ENCODE results near the gene ANTXRL.

The ANTXRL gene

GRCh38 chr10:46288601-46289206, 1.9 kb downstream of the ANTXRL start:
- TF ChIP-seq GATA3 (IDR thresholded peaks at IDR 0.05; ENCODE audit: low read depth, low read length) = no peak

DNA sequence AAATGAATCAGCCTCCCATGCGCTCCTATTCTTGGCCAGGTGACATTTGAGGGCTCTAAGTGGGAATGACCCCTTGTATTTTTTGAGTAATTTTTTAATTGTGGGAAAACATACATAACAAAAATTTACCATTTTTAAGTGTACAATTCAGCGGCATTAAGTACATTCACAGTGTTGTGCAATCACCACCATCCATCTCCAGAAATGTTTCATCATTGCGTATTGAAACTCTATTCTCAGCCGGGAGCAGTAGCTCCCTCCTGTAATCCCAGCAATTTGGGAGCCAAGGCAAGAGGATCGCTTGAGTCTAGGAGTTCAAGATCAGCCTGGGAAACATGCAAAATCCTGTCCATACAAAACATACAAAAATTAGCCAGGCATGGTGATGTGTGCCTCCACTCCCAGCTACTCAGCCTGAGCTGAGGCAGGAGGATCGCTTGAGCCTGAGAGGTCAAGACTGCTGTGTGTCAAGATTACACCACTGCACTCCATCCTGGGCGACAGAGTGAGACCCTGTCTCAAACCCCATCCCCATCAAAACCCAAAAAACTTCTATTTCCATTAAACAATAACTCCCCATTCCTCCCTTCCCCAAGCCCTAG, 2.5 kb downstream of the ANTXRL start:
- no peak for TF ChIP-seq GATA3 (IDR thresholded peaks at IDR 0.05; ENCODE audit: low read depth, low read length)
- TF ChIP-seq GATA2 (IDR thresholded peaks at IDR 0.05; ENCODE audit: low read depth, low read length) = no peak

DNA sequence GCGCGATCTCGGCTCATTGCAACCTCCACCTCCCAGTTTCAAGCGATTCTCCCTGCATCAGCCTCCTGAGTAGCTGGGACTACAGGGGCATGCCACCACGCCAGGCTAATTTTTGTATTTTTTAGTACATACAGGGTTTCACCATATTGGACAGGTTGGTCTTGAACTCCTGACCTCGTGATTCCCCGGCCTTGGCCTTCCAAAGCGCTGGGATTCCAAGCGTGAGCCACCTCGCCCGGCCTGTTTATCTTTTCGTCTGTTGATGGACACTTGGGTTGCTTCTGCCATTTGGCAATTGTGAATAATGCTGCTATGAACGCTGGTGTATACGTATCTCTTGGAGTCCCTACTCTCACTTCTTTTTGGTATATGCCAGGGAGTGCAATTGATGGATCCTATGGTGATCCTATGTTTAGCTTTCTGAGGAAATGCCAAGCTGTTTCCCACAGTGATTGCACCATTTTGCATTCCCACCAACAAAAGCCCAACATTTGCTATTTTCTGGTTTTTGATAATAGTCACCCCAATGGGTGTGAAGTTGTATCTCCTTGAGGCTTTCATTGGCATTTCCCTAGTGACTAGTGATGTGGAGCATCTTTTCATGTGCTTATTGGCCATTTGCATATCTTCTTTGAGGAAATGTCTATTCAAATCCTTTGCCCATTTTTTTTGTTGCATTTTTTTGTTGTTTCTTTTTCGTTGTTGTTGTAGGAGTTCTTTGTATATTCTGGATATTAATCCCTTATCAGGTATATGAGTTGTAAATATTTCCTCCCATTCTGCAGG, 3.5 kb downstream of the ANTXRL start:
- TF ChIP-seq GATA3 (IDR thresholded peaks at IDR 0.05; ENCODE audit: low read depth, low read length) (no peak), GATA2 (IDR thresholded peaks at IDR 0.05; ENCODE audit: low read depth, low read length) (no peak)

GRCh38 chr10:46291817-46292572, 5.2 kb downstream of the ANTXRL start:
- TF ChIP-seq GATA3 (IDR thresholded peaks at IDR 0.05; ENCODE audit: low read depth, low read length) (no peak), GATA2 (IDR thresholded peaks at IDR 0.05; ENCODE audit: low read depth, low read length) (no peak)

DNA sequence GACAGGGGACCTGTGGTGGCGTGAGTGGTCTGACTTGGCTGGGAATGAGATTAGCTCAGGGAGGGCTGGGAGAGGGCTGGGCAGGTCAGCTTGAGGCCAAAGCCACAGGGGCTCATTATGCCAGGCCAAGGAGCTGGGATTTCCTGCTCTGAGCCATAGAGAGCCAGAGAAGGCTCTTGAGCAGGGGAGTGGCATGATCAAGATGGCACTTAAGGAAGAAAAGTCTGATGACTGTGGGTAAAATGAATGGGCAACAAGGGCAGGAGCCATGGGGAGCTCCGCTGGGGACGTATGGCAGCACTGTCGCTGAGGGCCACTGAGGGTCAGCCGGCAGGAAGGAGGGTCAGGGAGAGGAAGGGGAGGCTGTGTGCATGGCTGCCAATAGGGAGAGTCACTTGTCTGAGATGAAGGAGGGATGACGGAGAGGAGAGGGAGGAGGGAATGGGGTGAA, 5.8 kb downstream of the ANTXRL start:
- TF ChIP-seq GATA3 (IDR thresholded peaks at IDR 0.05; ENCODE audit: low read depth, low read length) = no peak
- no peak for TF ChIP-seq GATA2 (IDR thresholded peaks at IDR 0.05; ENCODE audit: low read depth, low read length)

DNA sequence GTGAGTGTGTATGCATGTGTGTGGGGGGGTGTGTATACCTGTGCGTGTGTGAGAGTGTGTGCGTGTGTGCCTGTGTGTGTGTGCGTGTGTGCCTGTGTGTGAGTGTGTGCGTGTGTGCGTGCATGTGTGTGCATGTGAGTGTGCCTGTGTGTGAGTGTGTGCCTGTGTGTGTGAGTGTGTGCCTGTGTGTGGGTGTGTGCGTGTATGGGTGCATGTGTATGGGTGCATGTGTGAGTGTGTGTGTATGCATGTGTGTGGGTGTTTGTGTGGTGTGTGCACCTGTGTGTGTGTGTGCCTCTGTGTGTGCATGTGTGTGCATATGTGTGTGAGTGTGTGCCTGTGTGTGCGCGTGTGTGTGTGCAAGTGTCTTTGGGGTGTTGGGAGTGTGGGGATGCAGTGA, 6.4 kb downstream of the ANTXRL start:
- no peak for TF ChIP-seq GATA2 (IDR thresholded peaks at IDR 0.05; ENCODE audit: low read depth, low read length)
- no peak for TF ChIP-seq GATA3 (IDR thresholded peaks at IDR 0.05; ENCODE audit: low read depth, low read length)

DNA sequence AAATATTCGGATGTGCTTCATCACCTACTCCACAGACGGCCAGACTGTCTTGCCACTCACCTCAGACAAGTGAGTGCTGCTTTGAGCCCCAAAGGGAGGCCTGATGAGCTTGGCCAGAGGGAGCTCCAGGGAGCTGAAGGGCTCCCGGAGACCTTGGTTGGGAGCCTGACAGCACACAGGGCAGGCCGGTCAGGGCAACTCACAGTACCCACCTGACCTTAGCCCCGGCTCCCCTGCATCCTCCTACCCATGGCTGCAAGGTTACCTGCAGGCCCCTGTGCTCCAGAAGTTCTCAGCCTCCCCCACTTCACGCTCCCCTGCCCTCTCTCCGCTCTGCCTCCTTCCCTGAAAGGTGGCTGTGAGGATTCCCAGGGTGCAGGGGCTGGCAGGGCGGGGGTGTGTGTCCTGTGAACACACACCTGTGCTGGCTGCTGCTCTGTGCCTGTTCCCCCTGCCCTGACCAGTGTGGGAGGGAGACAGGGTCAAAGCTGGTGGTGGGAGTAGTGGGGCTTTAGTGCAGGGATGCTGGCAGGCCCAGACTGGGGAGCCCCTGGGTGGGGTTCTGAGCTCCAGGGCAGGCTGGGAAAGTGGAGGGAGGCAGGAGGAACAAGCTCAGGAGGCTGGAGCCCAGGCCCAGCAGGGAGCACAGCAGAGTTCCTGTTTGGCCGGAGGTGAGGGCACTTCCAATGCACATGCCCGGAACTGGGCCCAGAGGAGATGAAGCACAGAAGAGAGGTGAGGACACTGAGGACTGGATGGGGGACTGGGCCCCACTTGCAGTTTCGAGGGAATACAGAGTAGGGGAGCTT, 7.2 kb downstream of the ANTXRL start:
- TF ChIP-seq GATA2 (IDR thresholded peaks at IDR 0.05; ENCODE audit: low read depth, low read length) = no peak
- no peak for TF ChIP-seq GATA3 (IDR thresholded peaks at IDR 0.05; ENCODE audit: low read depth, low read length)

- TF ChIP-seq GATA3 (IDR thresholded peaks at IDR 0.05; ENCODE audit: low read depth, low read length) = no peak
These were observed 7.9 kb downstream of the ANTXRL start for GRCh38 chr10:46294641-46295220.

DNA sequence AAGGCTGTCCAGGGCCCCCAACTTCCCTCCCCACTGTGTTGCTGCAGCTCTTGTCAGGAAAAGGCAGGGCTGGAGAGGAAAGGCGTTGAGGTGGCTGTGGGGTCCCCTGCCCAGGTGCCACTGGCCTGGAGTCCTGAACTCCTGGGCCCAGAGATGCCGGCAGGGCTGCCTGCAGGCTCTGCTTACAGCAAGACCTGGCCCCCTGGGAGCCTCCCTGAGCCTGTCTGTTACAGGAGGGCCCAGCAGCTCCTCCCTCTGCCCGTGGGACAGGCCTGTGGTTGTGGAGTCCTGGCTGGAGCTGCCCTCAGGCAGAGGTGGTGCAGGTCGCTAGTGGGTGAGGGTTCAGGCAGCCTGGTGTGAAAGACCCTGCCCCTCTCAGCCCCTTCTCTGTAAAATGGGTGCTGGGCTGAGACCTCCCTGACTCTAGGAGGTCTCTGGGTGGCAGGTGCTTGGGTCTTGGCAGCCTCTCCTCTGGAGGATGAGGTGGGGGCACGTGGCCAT, 9.9 kb downstream of the ANTXRL start:
- TF ChIP-seq GATA2 (IDR thresholded peaks at IDR 0.05; ENCODE audit: low read depth, low read length) = no peak

- no peak for TF ChIP-seq GATA2 (IDR thresholded peaks at IDR 0.05; ENCODE audit: low read depth, low read length)
- no peak for TF ChIP-seq GATA3 (IDR thresholded peaks at IDR 0.05; ENCODE audit: low read depth, low read length)
These were observed 10.8 kb downstream of the ANTXRL start for GRCh38 chr10:46297406-46298204.

- no peak for TF ChIP-seq GATA2 (IDR thresholded peaks at IDR 0.05; ENCODE audit: low read depth, low read length)
- TF ChIP-seq GATA3 (IDR thresholded peaks at IDR 0.05; ENCODE audit: low read depth, low read length) = no peak
These were observed 11.9 kb downstream of the ANTXRL start for GRCh38 chr10:46298477-46299285.

DNA sequence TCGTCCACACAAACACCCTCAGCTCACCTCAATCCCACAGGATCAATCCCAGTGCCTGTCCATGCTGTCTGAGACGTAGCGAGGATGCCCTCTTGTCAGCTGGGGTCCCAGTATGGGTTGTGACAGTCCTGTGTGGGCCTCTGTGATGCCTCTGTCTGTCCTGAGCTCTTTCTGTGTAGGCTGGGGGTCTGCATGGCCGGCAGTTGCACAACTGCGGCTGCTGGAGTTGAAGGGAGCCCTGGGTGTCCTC, 12.4 kb downstream of the ANTXRL start:
- no peak for TF ChIP-seq GATA2 (IDR thresholded peaks at IDR 0.05; ENCODE audit: low read depth, low read length)
- no peak for TF ChIP-seq GATA3 (IDR thresholded peaks at IDR 0.05; ENCODE audit: low read depth, low read length)

All from SH-SY5Y (cell line).